ENCODE measurements around the gene RAD23A.

RAD23A gene

DNA sequence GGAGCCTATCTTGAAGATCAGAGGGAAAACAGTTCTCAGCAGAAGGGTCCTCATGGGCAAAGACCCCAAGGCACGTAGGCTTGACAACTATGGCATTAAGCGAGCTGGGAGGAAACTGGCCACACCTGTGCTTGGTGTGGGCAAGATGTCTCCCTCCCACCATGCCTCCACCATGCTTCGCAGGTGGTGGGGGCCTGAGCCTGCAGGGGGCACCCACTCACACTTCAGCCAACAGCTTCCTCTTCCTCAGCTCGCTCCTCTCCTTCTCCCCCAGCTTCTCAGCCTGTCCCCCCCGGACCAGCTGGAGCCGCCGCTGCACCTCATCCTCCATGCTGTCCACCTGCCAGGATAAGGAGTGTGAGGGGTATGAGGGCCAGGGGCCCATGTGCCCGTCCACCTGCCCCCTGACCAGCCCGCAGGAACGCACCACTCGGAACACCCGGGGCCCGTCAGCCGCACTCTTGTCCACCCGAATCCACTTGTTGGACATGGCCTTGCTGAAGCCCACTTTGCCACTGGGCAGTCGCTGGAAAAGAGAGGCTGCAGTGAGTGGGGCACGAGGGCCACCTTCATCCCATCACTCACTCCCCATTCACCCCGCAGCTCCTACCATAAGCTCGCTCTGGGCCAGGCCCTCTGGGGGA, 15.5 kb upstream of the RAD23A start (continued):
- TF ChIP-seq, protein P1, sequence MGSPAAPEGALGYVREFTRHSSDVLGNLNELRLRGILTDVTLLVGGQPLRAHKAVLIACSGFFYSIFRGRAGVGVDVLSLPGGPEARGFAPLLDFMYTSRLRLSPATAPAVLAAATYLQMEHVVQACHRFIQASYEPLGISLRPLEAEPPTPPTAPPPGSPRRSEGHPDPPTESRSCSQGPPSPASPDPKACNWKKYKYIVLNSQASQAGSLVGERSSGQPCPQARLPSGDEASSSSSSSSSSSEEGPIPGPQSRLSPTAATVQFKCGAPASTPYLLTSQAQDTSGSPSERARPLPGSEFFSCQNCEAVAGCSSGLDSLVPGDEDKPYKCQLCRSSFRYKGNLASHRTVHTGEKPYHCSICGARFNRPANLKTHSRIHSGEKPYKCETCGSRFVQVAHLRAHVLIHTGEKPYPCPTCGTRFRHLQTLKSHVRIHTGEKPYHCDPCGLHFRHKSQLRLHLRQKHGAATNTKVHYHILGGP (tag by site-specific recombination; IDR thresholded peaks at IDR 0.05), result no peak
- TF ChIP-seq ZNF701 (tag by site-specific recombination; IDR thresholded peaks at IDR 0.05) (no peak), SCRT2 (tag by site-specific recombination; IDR thresholded peaks at IDR 0.05) (peak; percentile 88), ZNF707 (tag by site-specific recombination; IDR thresholded peaks at IDR 0.05) (no peak), ZNF610 (tag by site-specific recombination; IDR thresholded peaks at IDR 0.05; ENCODE audit: borderline replicate concordance) (no peak), ZNF302 (tag by site-specific recombination; IDR thresholded peaks at IDR 0.05; ENCODE audit: low read depth) (no peak)

- ChIA-PET POLR2A (interaction anchor here (0.6 to 2.6 kb wide), 19 partner anchors 9 to 1839 kb away, joined by 3 to 18 read pairs (median 7); partner anchors contain the start of genes DAND5, DNASE2, GCDH and SYCE2), CTCF (interaction anchor here (0.6 to 1.8 kb wide), 8 partner anchors 11 to 166 kb away, joined by 3 to 7 read pairs (median 3); no protein-coding TSS in a partner anchor)
- Histone ChIP-seq H3K27ac (ENCODE audit: extremely low read depth, low read depth, low read length) (peak overlapping the region; percentile 88), H3K4me1 (ENCODE audit: control insufficient read depth, insufficient read depth, low read length) (peaks cover 4% of the 10 kb centered on the region), H3K9me3 (ENCODE audit: control insufficient read depth, insufficient read depth, low read depth, low read length) (no peaks in the 10 kb centered on the region), H3K36me3 (ENCODE audit: control insufficient read depth in 2 of 2, insufficient read depth in 1 of 2, low read length in 2 of 2) (peaks cover 31 to 37% of the 10 kb centered on the region in 2 experiments), H3K4me3 (ENCODE audit: low read depth, low read length) (peak overlapping the region; percentile 99)
- TF ChIP-seq ZNF2 (tag by site-specific recombination; IDR thresholded peaks at IDR 0.05) (0 out of 2 replicates have a peak, but pooled peaks have one; percentile 18), ZNF670 (tag by site-specific recombination; IDR thresholded peaks at IDR 0.05; ENCODE audit: low read depth) (no peak), WT1 (tag by site-specific recombination; IDR thresholded peaks at IDR 0.05) (no peak), ZNF664 (tag by site-specific recombination; IDR thresholded peaks at IDR 0.05) (no peak), ZNF169 (tag by site-specific recombination; IDR thresholded peaks at IDR 0.05) (no peak), ZNF707 (tag by site-specific recombination; IDR thresholded peaks at IDR 0.05) (no peak)
Measured at GRCh38 chr19:12932392-12933286, 13.0 kb upstream of the RAD23A start.

GRCh38 chr19:12933287-12934072, 12.2 kb upstream of the RAD23A start, which contains the start of gene FARSA:
TSS of gene FARSA (minus strand) at chr19:12933711. CDS start at chr19:12933696, 15 bp downstream.
- Histone ChIP-seq H3K9me3 (ENCODE audit: control insufficient read depth, insufficient read depth, low read depth, low read length) (no peaks in the 10 kb centered on the region), H3K4me3 (ENCODE audit: low read depth, low read length) (peak within 1 kb of the TSS; percentile 99), H3K36me3 (ENCODE audit: control insufficient read depth in 2 of 2, insufficient read depth in 1 of 2, low read length in 2 of 2) (peaks cover 27 to 30% of the 10 kb centered on the region in 2 experiments), H3K27ac (ENCODE audit: extremely low read depth, low read depth, low read length) (peak within 1 kb of the TSS; percentile 88), H3K4me1 (ENCODE audit: control insufficient read depth, insufficient read depth, low read length) (peaks cover 7% of the 10 kb centered on the region)
- ChIA-PET POLR2A (interaction anchor here (0.6 to 2.6 kb wide), 26 partner anchors 9 to 1839 kb away, joined by 3 to 18 read pairs (median 6); partner anchors contain the start of genes DNASE2, GCDH, JUNB and SYCE2), CTCF (interaction anchor here (0.7 to 1.7 kb wide), 3 partner anchors 12 to 167 kb away, joined by 3 to 7 read pairs (median 5); no protein-coding TSS in a partner anchor)
- peak; percentile 45; the same call in 1 of the 2 replicates for TF ChIP-seq ZNF639 (tag by site-specific recombination; IDR thresholded peaks at IDR 0.05)
- TF ChIP-seq, protein P2, sequence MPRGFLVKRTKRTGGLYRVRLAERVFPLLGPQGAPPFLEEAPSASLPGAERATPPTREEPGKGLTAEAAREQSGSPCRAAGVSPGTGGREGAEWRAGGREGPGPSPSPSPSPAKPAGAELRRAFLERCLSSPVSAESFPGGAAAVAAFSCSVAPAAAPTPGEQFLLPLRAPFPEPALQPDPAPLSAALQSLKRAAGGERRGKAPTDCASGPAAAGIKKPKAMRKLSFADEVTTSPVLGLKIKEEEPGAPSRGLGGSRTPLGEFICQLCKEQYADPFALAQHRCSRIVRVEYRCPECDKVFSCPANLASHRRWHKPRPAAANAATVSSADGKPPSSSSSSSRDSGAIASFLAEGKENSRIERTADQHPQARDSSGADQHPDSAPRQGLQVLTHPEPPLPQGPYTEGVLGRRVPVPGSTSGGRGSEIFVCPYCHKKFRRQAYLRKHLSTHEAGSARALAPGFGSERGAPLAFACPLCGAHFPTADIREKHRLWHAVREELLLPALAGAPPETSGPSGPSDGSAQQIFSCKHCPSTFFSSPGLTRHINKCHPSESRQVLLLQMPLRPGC (tag by site-specific recombination; IDR thresholded peaks at IDR 0.05), result peak; percentile 58; the same call in 1 of the 2 replicates
- TF ChIP-seq, protein P3, sequence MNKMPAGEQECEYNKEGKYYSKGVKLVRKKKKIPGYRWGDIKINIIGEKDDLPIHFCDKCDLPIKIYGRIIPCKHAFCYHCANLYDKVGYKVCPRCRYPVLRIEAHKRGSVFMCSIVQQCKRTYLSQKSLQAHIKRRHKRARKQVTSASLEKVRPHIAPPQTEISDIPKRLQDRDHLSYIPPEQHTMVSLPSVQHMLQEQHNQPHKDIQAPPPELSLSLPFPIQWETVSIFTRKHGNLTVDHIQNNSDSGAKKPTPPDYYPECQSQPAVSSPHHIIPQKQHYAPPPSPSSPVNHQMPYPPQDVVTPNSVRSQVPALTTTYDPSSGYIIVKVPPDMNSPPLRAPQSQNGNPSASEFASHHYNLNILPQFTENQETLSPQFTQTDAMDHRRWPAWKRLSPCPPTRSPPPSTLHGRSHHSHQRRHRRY (tag by site-specific recombination; IDR thresholded peaks at IDR 0.05), result 0 out of 2 replicates have a peak, but pooled peaks have one; percentile 54
- TF ChIP-seq ZNF585B (tag by site-specific recombination; IDR thresholded peaks at IDR 0.05), result no peak
- no peak for TF ChIP-seq RBAK (tag by site-specific recombination; IDR thresholded peaks at IDR 0.05)
- TF ChIP-seq, protein P4, sequence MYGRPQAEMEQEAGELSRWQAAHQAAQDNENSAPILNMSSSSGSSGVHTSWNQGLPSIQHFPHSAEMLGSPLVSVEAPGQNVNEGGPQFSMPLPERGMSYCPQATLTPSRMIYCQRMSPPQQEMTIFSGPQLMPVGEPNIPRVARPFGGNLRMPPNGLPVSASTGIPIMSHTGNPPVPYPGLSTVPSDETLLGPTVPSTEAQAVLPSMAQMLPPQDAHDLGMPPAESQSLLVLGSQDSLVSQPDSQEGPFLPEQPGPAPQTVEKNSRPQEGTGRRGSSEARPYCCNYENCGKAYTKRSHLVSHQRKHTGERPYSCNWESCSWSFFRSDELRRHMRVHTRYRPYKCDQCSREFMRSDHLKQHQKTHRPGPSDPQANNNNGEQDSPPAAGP (tag by site-specific recombination; IDR thresholded peaks at IDR 0.05), result peak; percentile 49
- TF ChIP-seq ZNF660 (tag by site-specific recombination; IDR thresholded peaks at IDR 0.05), result peak; percentile 75; the same call in 1 of the 2 replicates
- no peak for TF ChIP-seq ZNF701 (tag by site-specific recombination; IDR thresholded peaks at IDR 0.05)
- TF ChIP-seq BCL11A (tag by site-specific recombination; IDR thresholded peaks at IDR 0.05; ENCODE audit: low read depth), result no peak
- peak; percentile 64 for TF ChIP-seq ZFHX2 (tag by site-specific recombination; conservative IDR thresholded peaks at IDR 0.05)
- no peak for TF ChIP-seq KLF10 (tag by site-specific recombination; IDR thresholded peaks at IDR 0.05)
- TF ChIP-seq ZNF621 (tag by site-specific recombination; IDR thresholded peaks at IDR 0.05), result no peak
- TF ChIP-seq ZNF514 (tag by site-specific recombination; IDR thresholded peaks at IDR 0.05), result no peak

All from HEK293 (cell line).